GM19397 (cell line): ENCODE measurements around the gene PTCHD1.

Experiments used
- ATAC-seq: cut with Tn5 transposase; IDR thresholded peaks from one replicate; pipeline ENCODE4 v1.9.1; 2021; ENCODE audit warnings: mild to moderate bottlenecking, moderate library complexity; ENCODE audit not compliant: unreplicated experiment

Gene PTCHD1

DNA sequence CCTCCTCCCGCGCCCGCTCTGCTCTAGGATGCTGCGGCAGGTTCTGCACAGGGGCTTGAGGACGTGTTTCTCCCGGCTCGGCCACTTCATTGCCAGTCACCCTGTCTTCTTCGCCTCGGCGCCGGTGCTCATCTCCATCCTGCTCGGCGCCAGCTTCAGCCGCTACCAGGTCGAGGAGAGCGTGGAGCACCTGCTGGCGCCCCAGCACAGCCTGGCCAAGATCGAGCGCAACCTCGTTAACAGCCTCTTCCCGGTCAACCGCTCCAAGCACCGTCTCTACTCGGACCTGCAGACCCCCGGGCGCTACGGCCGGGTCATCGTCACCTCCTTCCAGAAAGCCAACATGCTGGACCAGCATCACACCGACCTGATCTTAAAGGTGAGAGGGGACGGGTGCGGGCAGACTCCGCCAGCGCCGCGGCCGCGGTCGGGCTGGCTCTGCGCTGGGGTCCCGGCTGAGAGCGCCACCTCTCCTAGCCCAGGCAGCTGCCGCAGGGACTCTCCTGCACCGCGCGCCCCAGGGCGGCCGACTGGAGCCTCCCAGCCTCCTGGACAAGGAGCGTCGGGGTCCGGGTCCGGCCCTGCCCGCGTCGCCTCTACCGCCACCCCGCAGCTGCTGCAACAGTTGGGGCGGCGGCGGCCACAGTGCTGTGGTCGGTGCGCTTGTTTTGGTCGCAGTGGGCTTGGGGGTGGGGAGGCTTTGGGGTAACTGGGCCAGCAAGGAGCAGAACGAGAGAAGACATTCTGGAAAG is at the start of gene PTCHD1:
Gene PTCHD1, plus strand, starts transcription at position 2 of the 752 bp plus-strand sequence. Its CDS starts 27 bp downstream, at position 29.
- ATAC-seq = no peak

DNA sequence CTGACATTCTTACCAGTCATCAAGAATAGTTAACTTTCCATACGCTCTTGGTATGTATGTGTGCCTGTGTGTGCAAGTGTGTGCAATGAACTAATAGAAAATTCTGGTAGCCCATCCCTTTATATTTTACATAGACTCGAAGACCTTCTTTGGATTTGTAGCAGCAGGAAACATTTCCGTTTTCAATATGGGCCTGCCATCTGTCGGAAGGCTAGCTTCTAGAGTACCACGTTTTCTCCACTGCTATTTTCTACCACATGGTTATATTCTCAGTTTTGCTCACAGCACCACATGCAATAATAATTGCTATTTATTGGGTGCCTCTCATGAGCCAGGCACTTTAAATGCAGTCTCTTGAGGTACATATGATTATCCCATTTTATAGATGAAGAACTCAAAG is 47.9 kb upstream of the PTCHD1 start:
- no peak for ATAC-seq

DNA sequence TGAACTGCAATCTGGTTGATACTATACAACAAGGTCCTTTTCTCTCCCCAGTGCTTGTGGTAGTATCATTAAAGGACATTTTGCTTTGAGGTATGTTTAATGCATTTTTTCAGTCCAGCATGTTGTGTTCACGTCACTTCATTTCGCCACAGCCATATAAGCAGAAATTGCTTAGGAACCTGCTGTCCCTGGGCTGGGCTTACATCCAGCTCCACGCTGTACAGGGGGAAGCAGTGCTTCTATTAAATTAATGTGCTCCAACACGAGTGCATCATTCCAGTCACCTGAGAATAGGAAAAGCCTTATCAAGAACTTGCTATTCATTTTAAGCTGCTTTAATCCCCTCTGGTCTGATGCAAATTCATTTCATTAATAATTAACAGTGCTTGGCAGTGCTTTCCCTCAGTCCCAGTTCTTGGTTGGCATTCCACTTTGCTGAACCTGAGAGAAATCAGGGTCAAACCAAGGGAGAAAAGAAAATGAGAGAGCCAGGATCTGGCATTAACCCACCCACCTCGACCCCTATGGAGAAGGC is 47.4 kb upstream of the PTCHD1 start:
- no peak for ATAC-seq

DNA sequence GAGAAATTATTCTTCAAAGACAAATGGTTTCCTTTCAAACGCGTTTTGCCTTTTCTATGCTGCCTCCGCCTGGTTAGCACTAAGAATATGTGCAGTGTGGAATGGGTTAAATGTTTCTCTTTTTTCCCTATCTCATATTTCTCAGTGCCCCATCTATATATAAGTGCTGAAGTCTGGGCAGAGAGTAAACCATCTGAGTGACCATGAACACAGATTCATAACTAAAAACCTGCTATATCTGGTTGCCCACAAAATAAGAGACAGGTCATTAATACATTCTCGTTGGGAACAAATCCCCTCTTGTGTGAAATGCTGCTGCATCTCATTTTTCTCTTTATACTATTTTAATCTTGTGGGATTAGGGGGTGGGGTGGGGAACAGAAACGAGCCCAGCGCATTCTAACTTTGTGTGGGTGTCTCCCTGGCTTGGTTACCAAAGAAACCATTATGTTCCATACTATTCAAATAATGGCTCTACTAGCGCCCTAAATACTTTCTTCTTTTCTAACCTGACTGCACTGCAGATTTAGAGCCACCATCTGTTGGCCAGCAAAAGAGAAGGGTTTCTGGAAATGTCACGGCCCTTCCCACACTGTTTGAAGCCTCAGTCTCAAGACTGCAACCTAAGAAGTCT is 42.2 kb upstream of the PTCHD1 start:
- ATAC-seq = no peak

DNA sequence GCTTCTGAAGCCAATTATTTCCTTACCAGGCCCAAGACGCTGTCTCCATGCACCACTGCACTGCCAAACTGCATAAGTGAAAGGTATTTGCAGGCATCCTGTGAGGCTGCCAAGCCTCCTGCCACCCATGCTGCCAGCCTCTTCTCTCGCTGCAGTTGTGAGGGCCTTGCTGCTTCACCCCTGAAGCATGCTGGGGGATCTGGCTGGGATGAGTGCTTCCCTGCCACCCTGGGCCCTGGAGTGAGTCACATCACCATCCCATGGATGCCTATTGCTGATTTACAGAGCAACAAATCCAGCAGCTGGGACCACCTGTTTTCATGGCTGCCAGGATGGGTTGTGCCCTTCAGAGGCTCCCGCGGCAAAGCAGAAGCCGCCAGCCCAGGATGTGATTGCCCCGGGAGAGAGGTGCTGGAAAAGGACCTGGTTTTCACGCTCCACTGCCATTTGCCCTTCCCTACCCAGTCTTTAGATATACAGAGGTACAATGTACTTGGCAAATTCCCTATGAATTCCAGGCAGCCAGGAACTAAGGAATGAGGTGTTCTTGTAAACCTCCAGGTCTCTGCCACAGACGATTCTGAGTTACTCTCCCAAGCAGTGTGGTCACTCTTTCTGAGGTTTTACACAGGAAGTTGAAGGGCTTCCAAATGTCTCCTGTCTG is 41.5 kb upstream of the PTCHD1 start:
- ATAC-seq = no peak

DNA sequence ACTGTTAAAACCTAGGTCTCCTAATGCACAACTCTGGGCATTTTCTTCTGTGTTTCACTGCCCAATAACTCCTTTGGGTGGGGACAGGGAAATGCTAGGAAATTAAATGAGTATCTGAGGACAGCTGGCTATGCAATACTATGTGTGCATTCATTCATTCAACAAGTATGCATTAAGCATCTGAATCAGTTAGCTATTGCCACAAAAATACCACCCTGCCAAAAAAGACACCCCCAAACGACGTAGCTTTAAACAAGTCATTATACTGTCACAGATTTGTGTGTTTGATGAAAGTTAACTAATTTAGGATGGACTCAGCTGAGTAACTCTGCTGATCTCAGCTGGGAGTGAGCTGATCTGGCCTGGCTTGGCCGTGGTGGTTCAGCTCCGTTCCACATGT is 29.8 kb upstream of the PTCHD1 start:
- no peak for ATAC-seq

DNA sequence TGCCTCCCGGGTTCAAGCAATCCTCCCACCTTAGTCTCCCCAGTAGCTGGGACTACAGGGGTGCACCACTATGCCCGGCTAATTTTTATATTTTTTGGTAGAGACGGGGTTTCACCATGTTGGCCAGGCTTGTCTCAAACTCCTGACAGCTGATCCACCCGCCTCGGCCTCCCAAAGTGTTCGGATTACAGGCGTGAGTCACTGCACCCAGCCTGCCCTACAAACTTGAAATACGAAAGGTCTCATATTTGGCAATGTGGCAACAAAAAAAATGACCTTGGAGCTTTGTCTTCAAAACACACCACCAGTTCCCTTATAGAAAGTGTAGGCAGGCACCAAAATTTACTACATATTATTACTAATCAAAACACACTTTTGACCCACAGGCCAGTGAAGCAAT is 22.9 kb upstream of the PTCHD1 start:
- ATAC-seq = no peak

DNA sequence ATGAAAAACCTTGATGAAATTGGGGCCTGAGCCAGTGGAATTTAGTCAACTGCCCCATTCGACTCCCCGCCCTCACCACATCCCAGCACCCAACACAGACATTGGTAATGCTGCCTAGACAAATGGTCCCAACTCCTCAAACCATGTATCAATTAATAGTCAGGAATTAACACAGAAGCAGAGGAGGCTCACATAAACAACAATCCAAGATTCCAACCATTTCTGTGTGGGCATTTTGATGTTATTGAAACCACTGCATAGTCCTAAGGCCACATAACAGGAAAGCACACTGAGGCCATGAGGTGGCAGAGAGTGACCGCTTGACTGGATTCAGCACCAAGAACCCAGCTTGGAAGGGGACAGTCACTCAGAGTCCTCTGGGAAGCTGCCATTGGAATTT is 22.5 kb upstream of the PTCHD1 start:
- no peak for ATAC-seq

DNA sequence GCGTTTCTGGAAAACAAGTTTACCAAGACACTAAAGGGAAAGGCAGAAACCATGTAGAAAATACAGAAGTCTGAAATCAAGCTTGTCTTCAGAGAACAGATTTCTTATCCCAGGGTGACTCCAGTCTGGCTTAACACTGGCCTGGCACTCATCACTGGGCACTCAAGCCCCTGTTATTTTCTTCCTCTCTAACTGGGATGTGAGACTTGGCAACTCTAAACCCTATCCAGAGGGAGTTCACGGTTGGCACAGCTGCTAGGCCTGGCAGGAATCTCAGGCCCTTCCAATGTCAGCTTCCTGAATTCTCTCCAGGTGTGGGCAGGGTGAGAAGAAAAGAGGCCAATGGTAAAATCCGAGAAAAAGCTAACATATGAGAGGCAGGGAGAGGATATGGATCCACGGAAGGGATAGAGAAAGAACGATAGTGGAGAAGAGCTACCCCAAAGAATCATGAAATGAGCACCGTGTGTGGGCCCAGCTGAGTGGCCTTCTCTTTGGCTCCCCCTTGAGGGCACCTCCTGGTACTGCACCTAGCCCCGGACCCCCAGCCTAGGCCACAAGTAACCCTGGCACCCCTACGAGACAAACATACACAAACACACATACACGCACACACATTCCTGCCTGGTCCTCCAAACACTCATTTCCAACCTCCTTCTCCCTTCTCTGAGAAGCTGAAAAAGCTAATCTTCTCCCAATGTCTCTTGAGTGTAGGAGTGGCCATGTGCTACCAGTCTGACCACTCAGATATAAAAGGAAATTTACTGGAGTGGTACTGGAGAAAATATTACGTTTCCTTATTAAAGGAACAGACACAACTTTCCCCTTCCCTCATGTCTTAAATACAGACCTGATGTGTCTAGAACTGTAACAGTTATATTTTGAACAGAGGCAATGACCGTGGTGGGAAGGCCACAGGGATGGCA is 16.6 kb upstream of the PTCHD1 start:
- peak; percentile 78 for ATAC-seq

DNA sequence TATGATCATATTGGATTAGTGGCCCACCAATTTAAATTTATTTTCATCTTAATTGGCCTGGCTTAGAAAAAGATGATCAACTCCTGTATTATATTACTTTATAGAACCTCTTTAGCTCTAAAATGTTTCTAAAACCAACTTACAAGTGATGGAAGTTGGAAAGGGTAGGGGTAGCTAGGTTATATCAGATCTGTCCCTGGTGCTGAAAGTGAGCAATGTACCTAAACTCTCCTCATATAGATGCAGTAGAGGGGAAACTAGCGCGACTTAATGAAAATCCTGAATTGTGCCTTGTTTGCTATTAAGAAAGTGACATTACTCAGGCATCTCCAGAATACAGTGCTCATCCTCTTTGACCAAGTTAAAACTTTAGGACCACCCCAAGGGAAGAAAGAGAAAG is 7.5 kb upstream of the PTCHD1 start:
- ATAC-seq = no peak

DNA sequence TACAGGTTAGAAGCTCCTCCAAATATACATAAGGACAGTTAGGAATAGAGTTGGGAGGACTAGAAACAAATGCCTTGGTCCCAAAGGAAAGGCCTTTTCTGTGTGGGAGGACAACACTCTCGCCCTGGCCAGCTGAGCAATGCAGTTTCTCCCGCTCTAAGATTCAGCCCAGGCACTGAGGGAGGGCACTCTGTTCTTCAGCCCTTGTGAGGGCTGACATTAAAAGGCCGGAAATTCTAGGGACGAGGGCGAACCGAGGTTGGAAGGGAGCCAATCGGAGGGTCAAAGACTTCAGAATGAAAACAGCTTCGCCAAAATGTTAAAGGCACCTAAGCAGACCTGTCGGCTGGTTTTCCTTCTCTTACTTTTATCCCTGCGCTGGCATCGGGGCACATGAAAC is 2.9 kb upstream of the PTCHD1 start:
- ATAC-seq = no peak

DNA sequence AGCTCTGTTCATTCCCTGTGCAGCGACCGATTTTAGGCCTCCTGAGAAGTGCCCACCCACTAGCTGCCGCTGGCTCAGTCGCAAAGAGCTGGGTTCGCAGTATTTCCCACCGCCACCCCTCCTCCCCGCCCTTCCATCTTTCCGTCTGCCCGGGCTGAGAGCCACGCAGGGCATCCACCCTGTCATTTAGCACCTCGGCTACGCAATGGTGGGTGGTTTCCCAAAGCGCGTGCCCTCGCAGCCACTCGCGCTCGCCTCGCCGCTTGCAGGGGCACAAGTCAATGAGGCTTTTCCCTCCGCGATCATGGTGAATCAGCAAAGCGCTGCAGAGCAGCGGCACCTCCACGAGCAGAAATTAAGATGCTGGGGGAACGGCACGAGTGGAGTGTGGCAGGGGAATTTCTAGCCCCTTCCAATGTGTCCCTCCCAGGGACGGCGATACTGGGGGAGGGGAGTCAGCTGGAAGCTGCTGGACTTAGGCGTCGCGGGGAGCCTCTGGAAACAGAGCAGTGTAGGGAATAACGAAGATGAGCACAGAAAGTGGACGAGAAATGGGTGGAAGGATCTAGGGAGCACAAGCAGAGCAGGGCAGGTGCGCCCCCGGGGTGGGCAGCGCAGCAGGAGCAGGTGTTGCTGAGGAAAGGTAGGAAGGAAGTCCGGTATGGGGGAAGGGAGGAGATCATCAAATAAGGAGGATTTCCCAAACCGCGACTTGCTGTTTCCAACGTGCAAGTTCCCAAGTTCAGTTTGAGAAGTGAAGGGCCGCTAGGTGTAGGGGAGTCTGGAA is 2.4 kb upstream of the PTCHD1 start:
- ATAC-seq = no peak

DNA sequence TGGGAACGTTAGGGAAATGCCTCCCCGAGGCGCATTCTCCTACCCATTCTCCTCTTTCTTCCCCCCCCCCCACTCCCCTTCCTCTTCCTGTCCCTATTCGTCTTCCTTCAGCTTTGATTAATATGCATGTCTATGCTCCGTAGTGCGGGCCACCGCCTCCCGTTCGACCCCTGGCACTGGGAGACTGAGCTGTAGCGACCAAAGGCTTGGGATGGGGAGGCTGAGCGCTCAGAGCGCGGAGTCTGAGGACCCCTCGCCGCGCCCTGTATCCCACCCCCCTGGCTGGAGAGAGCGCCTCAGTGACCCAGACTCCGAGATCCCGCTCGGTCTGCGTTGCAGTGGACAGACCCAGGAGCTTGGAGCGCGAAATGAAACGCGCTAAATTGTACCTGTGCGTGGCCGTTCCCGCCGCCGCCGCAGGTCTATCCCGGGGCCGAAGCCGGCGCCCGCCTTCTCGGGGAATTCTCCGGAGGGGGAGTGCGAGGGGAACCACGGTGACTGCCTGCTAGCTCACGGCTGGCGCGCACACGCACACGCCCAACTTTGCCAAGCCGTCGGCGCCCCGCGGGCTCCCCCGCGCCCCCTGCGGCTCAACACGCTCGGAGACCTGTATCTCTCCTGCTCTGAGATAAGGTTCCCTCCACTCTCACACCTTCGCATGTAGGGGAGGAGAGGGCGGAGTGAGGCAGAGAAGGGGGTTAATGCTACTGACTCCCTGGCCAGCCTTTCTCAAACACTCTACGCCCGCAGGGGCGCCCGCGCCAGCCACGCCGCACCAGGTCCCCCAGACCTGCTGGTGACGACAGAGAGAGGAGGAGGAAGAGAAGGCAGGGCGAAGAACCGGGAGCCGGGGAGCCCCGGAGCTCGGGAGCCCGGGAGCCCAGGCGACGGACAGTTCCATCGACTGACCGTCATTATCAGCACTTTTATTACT is 1.5 kb upstream of the PTCHD1 start:
- no peak for ATAC-seq

DNA sequence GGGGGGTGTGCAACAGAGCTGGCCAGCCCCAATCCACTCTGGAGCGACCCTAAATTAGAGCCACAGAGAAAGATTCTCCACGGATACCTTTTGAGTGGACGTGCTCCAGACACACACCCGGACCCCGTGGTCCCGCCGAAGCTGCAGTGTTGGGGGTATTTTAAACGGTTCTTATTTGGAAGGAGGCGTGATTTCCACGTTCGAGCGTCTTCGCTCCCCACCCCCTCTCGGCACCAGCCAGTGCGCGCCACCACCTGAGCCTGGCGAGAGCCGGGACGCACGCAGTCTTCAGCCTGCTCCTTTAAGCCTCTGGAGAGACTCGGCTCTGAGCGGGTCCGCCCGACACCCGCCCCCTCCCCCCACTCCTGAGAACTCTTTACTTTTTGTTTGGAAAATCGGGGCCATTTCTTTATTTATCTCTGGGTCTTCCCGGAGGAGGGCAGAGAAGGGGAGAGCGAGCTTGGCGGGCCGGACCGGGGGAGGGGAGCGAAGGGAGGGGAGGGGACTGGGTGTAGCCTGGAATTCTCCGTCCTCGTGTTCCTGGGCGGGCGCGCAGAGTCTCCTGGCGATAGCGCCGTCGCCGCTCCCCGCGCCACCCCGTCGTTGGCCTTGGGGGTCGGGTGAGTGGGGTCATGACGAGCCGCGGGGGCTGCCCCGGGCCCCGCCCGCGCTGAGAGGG is 668 bp upstream of the PTCHD1 start:
- no peak for ATAC-seq

DNA sequence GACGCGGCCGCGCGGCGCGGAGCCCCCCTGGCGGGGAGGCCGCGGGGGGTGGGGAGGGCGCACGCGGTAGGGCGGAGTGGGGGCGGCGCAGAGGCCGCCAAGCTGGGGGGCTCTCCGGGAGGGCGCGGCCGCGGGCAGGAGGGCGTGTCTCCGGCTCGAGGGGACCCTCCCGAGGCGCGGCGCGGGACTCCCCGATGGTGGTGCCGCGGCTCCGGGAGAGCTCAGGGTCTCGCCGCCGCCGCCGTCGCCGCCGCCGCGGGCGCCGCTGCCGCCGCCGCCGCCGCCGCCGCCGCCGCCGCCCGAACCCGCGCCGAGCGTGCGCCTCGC is 165 bp upstream of the PTCHD1 start:
- no peak for ATAC-seq

DNA sequence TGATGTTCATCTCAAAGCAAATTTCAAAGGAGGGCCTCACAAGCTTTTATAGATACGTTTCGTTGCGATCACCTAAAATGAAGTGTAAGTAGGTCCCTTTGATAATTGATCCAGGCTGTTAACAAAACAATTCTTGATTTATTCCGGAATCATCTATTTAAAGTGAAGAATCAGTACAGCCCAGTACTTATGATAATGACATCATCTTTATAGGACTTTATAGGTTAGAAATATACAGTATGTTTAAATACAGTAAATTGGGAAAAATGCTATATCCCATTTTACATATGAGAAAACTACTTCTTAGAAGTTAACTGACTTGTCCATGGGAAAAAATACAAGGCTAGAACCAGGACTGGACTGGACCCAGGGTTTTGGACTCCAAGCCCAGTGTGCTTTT is 3.7 kb downstream of the PTCHD1 start:
- no peak for ATAC-seq

DNA sequence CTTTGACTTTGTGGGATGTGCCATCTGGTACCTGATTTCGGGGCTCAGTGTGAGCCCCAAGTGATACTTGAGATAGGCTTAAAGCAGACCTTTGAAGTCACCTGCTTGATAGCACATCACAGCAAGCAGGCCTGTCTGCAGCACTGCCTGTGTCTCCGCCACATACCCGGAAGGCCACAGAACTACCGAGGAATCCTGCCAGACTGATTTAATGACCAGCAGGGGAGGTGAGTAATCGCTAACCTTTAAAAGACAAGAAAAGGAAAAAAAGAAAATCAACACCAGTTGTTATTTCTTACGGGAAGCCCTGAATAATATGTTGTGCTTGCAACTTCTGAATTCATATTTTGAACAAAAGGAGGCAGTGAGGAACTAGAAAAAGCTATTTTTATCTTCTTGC is 6.8 kb downstream of the PTCHD1 start:
- ATAC-seq = no peak

DNA sequence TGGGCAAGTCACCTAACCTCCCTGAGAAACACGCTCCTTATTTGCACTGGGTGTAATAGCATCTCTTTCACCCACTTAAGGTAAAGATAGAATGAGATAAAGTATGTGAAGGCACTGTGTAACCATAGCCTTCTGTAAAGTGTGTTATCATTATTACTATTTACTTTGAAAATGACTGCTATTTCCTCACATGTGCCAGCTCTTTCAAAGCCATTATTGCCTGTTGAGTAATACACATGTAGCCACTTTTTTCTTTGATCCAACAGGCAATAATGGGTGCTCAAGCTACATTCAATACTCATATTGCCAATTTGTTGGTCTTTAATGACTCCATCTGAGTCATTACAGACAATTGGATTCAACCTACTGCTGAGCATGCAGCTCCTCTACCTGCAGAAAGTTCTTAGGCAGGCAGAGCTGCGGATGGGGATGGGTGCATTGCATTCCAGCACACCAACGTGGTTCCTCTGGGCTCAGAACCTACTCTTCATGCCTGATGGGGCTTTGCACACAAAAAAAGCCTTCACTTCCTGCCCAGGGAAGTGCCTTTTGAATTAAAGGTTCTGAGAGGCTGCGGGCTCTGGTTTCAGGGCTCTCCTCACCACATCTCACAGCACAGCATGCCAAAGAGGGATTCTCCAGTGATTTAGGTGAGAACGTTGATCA is 9.7 kb downstream of the PTCHD1 start:
- ATAC-seq = no peak
